ENCODE measurements around the gene TTC39A. TPM values are rescaled to one million over a fixed set of nuclear protein-coding genes. Genes with fewer than 3 reads are reported as not detected.

Gene TTC39A
- total and polyA plus RNA-seq, 12 donors: 4.7 to 44.8 (median 15.7) TPM

- Histone ChIP-seq H3K27me3 (no peaks in the 10 kb centered on the region), H3K4me3 (peak overlapping the region in 1 of 4 donors; percentile 44), H3K4me1 (replicated peaks in 1 of 2) (peaks cover 4 to 7% of the 10 kb centered on the region in 2 donors), H3K27ac (no peak overlapping the region), H3K9me3 (replicated peaks in 1 of 3) (no peaks in the 10 kb centered on the region), H3K36me3 (replicated peaks in 1 of 2) (no peaks in the 10 kb centered on the region)
- intact Hi-C loops (cut with DNase I): loop anchor here in 1 of 2 donors (10.0 kb wide), 1 partner anchor 190 kb away; no protein-coding TSS in a partner anchor
- 5 to 16% (median 7%) methylated on average over 11 to 60 of the region's 60 CpGs; no CpG with 5 or more reads in 1 of the 4 donors for WGBS, 4 donors
- DNase-seq: peak in 3 of 7 donors; percentile 23 to 48 (median 34)
- TF ChIP-seq POLR2A (IDR thresholded peaks at IDR 0.05) (no peak), CTCF (IDR thresholded peaks at IDR 0.05) (peak in 1 of 6 experiments; percentile 28)
Measured at GRCh38 chr1:51344602-51345299, 14.4 kb upstream of the TTC39A start.

- H3K4me3 ChIP-seq: peak overlapping the region in 1 of 4 donors; percentile 44
- WGBS, 4 donors: 58 to 78% (median 67%) methylated on average over 4 to 7 of the region's 7 CpGs
- no peaks in the 10 kb centered on the region for H3K9me3 ChIP-seq (replicated peaks in 1 of 3)
- H3K27me3 ChIP-seq: no peaks in the 10 kb centered on the region
- no peak for TF ChIP-seq CTCF (IDR thresholded peaks at IDR 0.05)
- DNase-seq: peak in 2 of 7 donors; percentile 23 to 48
- no peak overlapping the region for H3K27ac ChIP-seq
- H3K36me3 ChIP-seq (replicated peaks in 1 of 2): no peaks in the 10 kb centered on the region
- intact Hi-C loops (cut with DNase I): loop anchor here in 1 of 2 donors (10.0 kb wide), 1 partner anchor 191 kb away; no protein-coding TSS in a partner anchor
- H3K4me1 ChIP-seq (replicated peaks in 1 of 2): peaks cover 4 to 7% of the 10 kb centered on the region in 2 donors
Measured at GRCh38 chr1:51344276-51344601, 13.9 kb upstream of the TTC39A start.

GRCh38 chr1:51343624-51344023 is 13.3 kb upstream of the TTC39A start:
- H3K36me3 ChIP-seq (replicated peaks in 1 of 2): no peaks in the 10 kb centered on the region
- no peaks in the 10 kb centered on the region for H3K9me3 ChIP-seq (replicated peaks in 1 of 3)
- TF ChIP-seq POLR2A (IDR thresholded peaks at IDR 0.05) (no peak), CTCF (IDR thresholded peaks at IDR 0.05) (no peak)
- intact Hi-C loops (cut with DNase I): loop anchor here in 1 of 2 donors (10.0 kb wide), 1 partner anchor 191 kb away; no protein-coding TSS in a partner anchor
- peaks cover 4 to 7% of the 10 kb centered on the region in 2 donors for H3K4me1 ChIP-seq (replicated peaks in 1 of 2)
- H3K27me3 ChIP-seq: no peaks in the 10 kb centered on the region
- no peak overlapping the region for H3K27ac ChIP-seq
- 87 to 96% (median 92%) methylated on average over 3 of the region's 3 CpGs for WGBS, 4 donors
- H3K4me3 ChIP-seq: no peak overlapping the region
- DNase-seq: peak in 1 of 7 donors; percentile 21

GRCh38 chr1:51342591-51343206 is 12.3 kb upstream of the TTC39A start:
- 91 to 96% (median 93%) methylated on average over 8 to 9 of the region's 9 CpGs for WGBS, 4 donors
- Histone ChIP-seq H3K4me3 (no peak overlapping the region), H3K9me3 (replicated peaks in 1 of 3) (no peaks in the 10 kb centered on the region), H3K27ac (no peak overlapping the region), H3K36me3 (replicated peaks in 1 of 2) (no peaks in the 10 kb centered on the region), H3K27me3 (no peaks in the 10 kb centered on the region), H3K4me1 (replicated peaks in 1 of 2) (peaks cover 4 to 7% of the 10 kb centered on the region in 2 donors)
- peak in 2 of 7 donors; percentile 17 to 44 for DNase-seq
- TF ChIP-seq CTCF (IDR thresholded peaks at IDR 0.05) (no peak), POLR2A (IDR thresholded peaks at IDR 0.05) (no peak)
- intact Hi-C loops (cut with DNase I): loop anchor here in 1 of 2 donors (10.0 kb wide), 1 partner anchor 192 kb away; no protein-coding TSS in a partner anchor

Data from adrenal gland (tissue), 12 donors.